Activated T-cell treated with anti-CD3 and anti-CD28 coated beads, Interleukin-2, amount 50 U/mL, for 48 hours (primary cell): ENCODE data around the gene LMNTD1.
A peak's percentile ranks its signal among the peaks of the same experiment; 100 is the strongest.
"Not testable (repeated sequence)": the region's sequence is repeated elsewhere in the genome, so short reads cannot be mapped to it uniquely, and the experiment has no call there.

Experiments used
- DNase-seq, 2 experiments: peaks; one replicate each; pipeline ENCODE4 v3.0.0-alpha.2; 2020

Gene LMNTD1

GRCh38 chr12:25553098-25553497 is at the start of gene LMNTD1:
LMNTD1 (minus strand) TSS chr12:25553283; CDS start chr12:25552959, 324 bp downstream.
- DNase-seq = no peak

GRCh38 chr12:25598956-25599355 is 45.9 kb upstream of the LMNTD1 start:
- no peak for DNase-seq

- DNase-seq = not testable (repeated sequence)
These were observed 42.4 kb upstream of the LMNTD1 start for GRCh38 chr12:25595496-25595895.

GRCh38 chr12:25594376-25594775 is 41.3 kb upstream of the LMNTD1 start:
- DNase-seq = no peak

DNA sequence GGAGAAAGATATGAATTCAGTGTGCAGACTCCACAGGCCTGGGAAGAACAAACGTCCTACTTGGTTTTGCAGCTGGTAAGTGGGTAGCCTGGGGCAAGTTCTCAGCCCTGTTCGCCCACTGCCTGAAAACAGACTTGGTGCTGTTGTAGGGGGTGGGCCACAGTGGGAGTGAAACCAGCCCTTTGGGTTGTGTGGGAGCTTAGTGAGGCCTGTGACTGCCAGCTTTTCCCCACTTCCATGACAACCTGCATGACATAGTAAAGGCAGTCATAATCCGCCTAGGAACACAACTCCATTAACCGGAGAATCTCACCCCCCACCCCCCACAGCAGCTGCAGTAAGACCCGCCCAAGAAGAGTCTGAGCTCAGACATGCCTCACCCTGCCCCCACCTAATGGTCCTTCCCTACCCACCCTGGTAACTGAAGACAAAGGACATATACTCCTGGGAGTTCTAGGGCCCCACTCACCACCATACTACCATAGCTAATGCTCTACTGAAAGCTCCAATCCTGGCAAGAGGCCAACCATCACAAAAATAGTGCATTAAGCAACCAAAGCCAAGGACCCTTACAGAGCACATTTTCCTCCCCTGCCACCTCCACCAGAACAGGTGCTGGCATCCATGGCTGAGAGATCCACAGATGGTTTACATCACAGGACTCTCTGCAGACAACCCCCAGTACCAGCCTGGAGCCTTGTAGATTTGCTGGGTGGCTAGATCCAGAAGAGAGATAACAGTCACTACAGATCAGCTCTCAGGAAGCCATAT is 39.8 kb upstream of the LMNTD1 start:
- no peak for DNase-seq

DNA sequence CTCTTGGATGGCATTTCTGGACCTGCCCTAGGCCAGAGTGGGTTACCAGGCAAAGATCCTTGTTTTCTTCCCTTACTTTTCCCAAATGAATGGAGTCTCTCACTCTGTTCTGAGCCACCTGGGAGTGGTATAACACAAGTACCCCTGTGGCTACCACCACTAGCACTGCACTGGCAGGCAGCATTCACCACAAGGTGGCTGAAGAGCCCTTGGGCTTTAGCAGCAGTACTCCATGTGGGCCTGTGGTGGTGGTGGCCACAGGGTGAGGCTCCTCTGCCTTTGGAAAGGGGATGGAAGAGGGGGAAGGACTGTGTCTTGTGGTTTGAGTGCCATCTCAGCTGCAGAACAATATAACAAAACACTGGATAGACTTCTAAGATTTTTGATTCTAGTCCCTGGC is 38.1 kb upstream of the LMNTD1 start:
- DNase-seq = peak in 1 of 2 experiments; percentile 19

- DNase-seq = peak; percentile 47 to 55
These were observed 37.1 kb upstream of the LMNTD1 start for GRCh38 chr12:25590011-25590721.

GRCh38 chr12:25587346-25587745 is 34.3 kb upstream of the LMNTD1 start:
- no peak for DNase-seq

DNA sequence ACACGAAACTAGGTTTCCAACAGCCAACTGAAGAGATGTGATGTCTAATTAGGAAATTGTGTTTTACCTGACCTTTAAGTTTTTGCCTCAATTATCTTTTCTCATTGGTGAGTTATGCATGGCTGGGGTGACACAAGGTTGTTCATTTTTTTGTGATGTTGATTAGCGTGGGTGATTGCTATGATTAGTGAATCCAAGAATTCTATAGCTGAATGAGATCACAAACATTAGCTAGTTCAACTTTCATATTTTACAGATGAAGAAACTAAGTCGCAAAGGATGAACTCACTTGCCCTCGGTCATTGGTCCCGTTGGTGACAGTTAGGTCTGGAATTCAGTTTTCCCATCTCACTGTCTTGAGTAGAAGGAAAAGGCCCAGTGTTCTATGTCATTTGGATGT is 32.6 kb upstream of the LMNTD1 start:
- DNase-seq = no peak

DNA sequence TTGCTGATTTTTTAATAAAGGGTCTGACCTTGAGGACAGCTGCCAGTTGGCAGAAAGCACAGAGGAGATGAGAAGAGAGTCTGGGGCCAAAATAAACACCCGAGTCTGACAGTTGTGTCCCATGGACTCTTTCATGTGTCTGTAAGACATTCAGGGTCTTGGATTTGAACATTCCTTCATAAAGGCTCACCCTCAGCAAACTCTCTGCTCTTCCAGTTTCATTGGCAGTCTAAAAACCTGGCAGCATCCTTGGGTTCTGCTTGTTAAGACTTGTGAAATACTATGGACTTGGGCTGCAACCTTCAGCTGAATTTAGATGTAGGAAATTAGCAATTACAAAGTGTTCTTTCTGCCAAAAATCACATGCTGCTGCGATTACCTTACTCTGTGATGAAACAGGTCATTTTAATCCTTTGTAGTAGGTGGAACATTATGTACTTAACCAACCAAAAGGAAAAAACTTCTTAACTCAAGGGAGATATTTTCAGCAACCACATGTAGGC is 32.0 kb upstream of the LMNTD1 start:
- no peak for DNase-seq

DNA sequence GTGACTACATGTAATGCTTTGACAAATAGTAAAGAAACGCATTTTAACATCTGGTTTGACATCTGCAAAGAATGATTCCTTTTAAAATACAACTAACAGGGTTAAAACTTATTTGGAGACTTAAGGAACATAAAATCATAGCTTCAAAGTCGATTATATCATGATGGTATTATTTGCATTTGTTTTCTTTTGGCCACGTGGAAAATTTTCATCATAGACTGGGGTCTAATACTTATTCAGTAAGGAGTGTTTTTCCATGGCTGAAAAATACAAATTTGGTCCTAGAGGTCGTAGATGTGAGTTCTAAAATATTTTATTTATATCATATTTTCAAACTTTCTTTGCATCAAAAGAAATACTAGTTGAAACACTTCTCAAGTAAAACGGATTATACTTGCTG is 31.5 kb upstream of the LMNTD1 start:
- no peak for DNase-seq

DNA sequence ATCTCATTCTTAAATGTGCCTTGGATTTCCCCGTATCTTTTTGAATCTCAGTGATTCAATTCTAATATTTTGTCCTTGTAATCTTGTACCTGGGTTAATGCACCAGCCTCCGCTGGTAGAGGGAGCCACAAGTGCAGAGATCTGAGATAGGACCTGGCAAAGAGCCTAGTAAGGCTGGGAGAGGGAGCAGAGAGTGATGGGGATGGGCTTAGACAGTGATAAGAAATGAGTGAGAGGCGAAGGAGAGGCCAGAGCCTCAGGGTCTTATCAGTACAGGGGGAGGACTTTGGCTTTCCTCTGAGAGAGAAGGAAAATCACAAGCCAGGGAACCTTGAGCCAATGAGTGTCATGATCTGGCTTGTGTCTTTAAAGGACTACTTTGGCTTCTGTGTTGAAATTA is 30.5 kb upstream of the LMNTD1 start:
- no peak for DNase-seq

GRCh38 chr12:25581067-25581466 is 28.0 kb upstream of the LMNTD1 start:
- no peak for DNase-seq

DNA sequence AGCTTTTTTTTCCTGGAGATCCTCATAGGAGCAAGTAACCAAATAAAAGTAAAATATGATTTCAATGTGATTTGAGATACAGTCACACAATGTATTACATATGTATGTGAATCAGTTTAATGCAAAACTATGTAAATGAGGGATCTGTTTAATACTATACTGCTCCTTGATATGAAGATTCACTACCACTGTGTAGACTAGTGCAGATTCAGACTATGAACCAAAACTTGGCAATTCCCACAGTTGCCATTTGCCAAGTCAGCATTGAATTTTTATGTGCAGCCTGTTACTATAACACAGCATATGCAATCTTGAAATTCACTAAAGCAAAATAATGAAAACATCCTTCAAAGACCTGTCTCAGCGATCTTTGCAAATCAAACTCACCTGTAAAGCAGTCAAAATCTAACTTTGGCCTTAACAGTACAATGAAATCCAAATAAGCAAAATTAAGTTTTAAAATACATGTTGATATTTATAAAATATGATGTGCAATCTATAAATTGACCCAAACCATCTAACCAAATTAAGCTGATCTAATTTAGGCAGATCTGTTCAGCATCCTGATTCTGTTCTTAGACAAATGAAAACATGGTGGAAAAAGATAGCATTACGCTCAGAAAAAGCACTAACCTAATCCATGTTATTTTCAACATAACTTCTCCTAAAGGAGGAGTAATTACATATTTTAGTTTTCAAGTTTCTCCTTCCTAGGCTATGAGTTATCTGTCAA is 25.5 kb upstream of the LMNTD1 start:
- DNase-seq = no peak

DNA sequence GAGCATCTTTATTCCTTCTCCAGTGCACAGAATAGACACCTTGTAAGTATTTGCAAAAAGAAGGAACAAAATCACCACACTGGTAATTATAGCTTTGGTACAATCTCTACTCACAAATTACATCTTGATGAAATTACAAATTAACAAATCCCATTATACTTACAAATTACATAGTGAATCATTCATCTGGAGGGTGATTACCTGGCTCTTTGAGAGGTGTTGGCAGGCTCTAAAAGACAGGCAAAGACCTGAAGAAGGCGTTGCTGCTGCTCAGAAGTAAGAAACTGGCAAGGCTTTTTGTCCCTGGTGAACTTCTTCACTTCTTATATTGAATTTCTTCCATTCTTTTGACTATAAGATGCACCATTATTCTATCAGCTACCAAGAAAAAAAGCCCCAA is 21.7 kb upstream of the LMNTD1 start:
- DNase-seq = no peak

- no peak for DNase-seq
These were observed 20.3 kb upstream of the LMNTD1 start for GRCh38 chr12:25573346-25573745.

GRCh38 chr12:25570418-25570817 is 17.3 kb upstream of the LMNTD1 start:
- no peak for DNase-seq

GRCh38 chr12:25566202-25566949 is 13.3 kb upstream of the LMNTD1 start:
- no peak for DNase-seq

DNA sequence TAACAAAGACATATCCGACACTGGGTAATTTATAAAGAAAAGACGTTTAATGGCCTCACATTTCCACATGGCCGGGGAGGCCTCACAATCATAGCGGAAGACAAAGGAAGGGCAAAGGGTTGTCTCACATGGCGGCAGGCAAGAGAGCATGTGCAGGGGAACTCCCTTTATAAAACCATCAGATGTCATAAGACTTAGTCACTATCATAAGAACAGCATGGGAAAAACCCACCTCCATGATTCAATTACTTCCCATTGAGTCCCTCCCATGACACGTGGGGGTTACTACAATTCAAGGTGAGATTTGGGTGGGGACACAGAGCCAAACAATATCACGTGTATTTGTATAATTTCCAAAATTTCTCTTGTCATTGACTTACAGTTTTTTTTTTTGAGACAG is 5.5 kb upstream of the LMNTD1 start:
- no peak for DNase-seq

DNA sequence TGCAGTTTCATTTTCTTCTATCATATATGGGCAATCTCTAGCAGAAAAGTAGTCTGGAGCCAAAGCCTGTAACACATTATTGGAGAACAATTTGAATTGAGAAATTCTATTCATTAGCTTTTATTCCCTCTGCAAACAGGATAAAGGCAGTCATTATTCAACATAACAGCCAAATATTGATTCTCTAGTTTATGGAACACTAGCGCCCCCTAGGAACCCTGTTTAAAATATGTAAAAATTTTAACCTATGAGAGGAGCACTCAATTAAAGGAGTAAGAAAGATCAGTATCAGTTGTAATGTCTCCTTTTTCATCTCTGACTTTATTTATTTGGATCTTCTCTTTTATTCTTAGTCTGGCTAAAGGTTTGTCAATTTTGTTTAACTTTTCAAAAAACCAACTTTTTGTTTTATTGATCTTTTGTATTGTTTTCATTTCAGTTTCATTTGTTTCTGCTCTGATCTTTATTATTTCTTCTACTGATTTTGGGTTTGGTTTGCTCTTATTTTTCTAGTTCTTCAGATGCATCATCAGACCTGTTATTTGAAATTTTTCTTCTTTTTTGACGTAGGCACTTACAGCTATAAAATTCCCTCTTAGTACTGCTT is 4.8 kb upstream of the LMNTD1 start:
- no peak for DNase-seq

DNA sequence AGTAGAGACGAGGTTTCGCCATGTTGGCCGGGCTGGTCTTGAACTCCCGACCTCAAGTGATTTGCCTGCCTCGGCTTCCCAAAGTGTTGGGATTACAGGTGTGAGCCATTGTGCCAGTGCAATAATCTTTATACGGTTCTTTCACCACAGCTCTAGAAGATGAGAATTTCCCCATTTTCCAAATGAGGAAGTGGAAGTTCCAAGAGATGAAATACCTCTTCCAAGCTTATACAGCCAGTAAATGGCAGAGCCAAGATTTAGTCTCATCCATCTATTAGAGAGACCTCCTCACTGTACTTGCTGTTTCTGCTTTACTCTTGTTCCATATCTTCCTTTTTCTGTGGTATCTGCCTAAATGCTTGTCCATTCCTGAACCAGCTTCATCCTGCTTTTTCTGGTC is 3.1 kb upstream of the LMNTD1 start:
- DNase-seq = no peak

DNA sequence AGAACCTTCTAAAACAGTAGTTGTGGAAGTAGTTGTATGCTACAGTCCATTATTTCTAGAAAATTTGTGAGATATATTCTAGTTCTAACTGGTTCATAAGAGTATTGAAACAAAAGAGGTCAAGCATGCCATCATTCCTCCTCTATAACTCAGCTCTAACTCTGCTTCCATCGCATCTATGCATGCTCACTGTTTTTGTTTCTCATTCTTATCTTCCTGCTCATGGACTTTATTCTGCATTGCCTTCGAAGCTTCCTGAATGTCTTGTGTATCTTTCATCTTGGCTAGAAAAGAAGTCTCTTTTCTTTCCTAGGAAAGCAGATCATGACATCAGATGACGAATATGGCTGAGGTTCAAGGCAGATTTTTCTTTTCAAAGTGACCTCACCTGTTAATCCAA is 402 bp downstream of the LMNTD1 start:
- DNase-seq = no peak
